GM18505 (cell line): Measurements from ENCODE around the gene KRTAP4-16.

ENCODE experiments used
- ATAC-seq: cut with Tn5 transposase; IDR thresholded peaks from one replicate; pipeline ENCODE4 v1.9.1; 2021; ENCODE audit not compliant: unreplicated experiment
- POLR2A ChIP-seq: IDR thresholded peaks from 4 replicates; pipeline ENCODE4 v1.6.1; 2011; ENCODE audit warnings: borderline replicate concordance; ENCODE audit not compliant: insufficient read depth, insufficient read length; ENCODE audit errors: extremely low read depth

The KRTAP4-16 gene

GRCh38 chr17:41054025-41054424 lies 48.0 kb downstream of the KRTAP4-16 start:
- ATAC-seq = no peak
- no peak for TF ChIP-seq POLR2A

GRCh38 chr17:41052566-41052965 lies 49.4 kb downstream of the KRTAP4-16 start:
- TF ChIP-seq POLR2A = no peak
- no peak for ATAC-seq
